Measurements from ENCODE around the gene TEAD1.
A peak's percentile ranks its signal among the peaks of the same experiment; 100 is the strongest.

Gene TEAD1

DNA sequence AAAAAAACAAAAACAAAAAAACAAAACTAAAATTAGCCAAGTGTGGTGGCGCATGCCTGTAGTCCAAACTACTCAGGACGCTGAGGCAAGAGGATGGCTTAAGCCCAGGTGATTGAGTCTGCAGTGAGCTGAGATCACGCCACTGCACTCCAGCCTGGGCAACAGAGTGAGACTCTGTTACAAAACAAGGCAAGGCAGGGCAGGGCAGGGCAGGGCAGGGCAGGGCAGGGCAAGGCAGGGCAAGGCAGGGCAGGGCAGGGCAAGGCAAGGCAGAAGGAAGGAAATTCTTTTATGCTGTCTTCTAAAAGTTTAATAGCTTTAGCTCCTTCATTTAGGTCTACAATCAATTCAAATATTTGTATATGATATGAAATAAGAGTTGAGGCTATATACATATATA, 284.8 kb downstream of the TEAD1 start:
- H2BK120ac ChIP-seq (ENCODE audit: low read depth, low read length) = no peak overlapping the region
- H2AFZ ChIP-seq (ENCODE audit: low read length) = no peak overlapping the region
- no CpG with 5 or more reads among the region's 3 CpGs for WGBS, 2 donors (ENCODE audit: extremely low coverage in 2 of 2, insufficient read length in 2 of 2, insufficient replicate concordance in 1 of 2)
- DNase-seq (ENCODE audit: low spot score) = no peak
- no peak overlapping the region for H3K4ac ChIP-seq (ENCODE audit: low read length)
- H3K36me3 ChIP-seq (replicated peaks in 1 of 2; ENCODE audit: control insufficient read depth in 2 of 2, insufficient read depth in 2 of 2, low read length in 2 of 2) = no peaks in the 10 kb centered on the region
- H3K27me3 ChIP-seq (ENCODE audit: control insufficient read depth in 3 of 3, insufficient read depth in 3 of 3, low read depth in 1 of 3, low read length in 3 of 3) = no peaks in the 10 kb centered on the region
- no peak overlapping the region for H2AK5ac ChIP-seq (ENCODE audit: low read depth, low read length)
- H3K9me3 ChIP-seq (replicated peaks in 1 of 2; ENCODE audit: control insufficient read depth in 2 of 2, insufficient read depth in 1 of 2, low read depth in 1 of 2, low read length in 2 of 2) = no peaks in the 10 kb centered on the region
- H3K9ac ChIP-seq (ENCODE audit: low read depth, low read length, poor library complexity) = no peak overlapping the region
- H2BK15ac ChIP-seq (ENCODE audit: low read length) = no peak overlapping the region
- H3K27ac ChIP-seq (replicated peaks; ENCODE audit: low read length) = no peak overlapping the region
- H2BK12ac ChIP-seq (ENCODE audit: low read length) = no peak overlapping the region
- H2BK5ac ChIP-seq (ENCODE audit: low read length) = no peak overlapping the region
- no peaks in the 10 kb centered on the region for H3K79me1 ChIP-seq (ENCODE audit: low read depth, low read length)
- no peak overlapping the region for H3K4me3 ChIP-seq (ENCODE audit: low read length in 2 of 2)
- no peak overlapping the region for H3K4me2 ChIP-seq (ENCODE audit: insufficient read depth, low read length, poor library complexity, severe bottlenecking)
- no peak overlapping the region for H4K8ac ChIP-seq (ENCODE audit: low read depth, low read length)
- no peak overlapping the region for H3K14ac ChIP-seq (ENCODE audit: low read length)
- H4K91ac ChIP-seq (ENCODE audit: low read depth, low read length, poor library complexity) = no peak overlapping the region
- peaks cover 0 to 3% of the 10 kb centered on the region in 2 donors for H3K4me1 ChIP-seq (ENCODE audit: control insufficient read depth in 2 of 2, insufficient read depth in 1 of 2, low read depth in 1 of 2, low read length in 2 of 2)
- no peak overlapping the region for H3K23ac ChIP-seq (ENCODE audit: low read depth, low read length, poor library complexity)
- no peak overlapping the region for H3K18ac ChIP-seq (ENCODE audit: low read length)

DNA sequence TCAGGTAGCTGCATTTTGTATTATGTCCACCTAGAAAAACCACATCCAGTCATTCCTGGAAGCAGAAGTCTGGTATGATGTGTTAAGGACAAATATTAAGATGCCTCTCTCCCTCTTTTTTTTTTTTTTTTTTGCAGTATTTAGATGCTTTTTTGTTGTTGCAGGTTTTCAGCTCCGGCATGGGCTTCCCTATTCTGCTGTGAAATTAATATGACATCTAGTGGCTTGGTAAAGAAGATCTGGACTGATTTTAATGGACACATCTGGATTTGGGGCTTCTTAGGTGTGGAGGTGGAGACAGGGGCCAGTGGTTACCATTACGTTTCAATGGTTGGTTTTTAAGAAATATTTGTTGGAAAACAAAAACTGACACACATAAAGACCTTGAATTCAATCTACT, 287.4 kb downstream of the TEAD1 start:
- WGBS, 2 donors (ENCODE audit: extremely low coverage in 2 of 2, insufficient read length in 2 of 2, insufficient replicate concordance in 1 of 2) = no CpG with 5 or more reads among the region's 2 CpGs

DNA sequence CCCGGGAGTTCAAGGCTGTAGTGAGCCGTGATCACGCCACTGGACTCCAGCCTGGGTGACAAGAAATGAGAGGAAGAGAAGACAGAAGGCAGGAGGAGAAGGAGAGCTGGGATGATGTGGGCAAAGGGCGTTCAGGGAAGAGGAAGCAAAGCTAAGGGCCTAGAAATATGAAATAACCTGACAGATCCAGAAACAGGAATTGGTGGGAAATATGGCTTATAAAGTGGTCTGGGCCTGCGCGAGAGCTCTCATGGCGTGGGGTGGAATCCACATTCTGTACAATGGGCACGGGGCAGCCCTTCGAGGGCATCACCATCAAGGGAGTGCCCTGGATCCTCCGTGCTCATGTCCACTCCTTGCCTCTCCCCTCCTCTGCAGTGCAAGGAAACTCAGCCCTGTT, 288.1 kb downstream of the TEAD1 start:
- Histone ChIP-seq H3K36me3 (replicated peaks in 1 of 2; ENCODE audit: control insufficient read depth in 2 of 2, insufficient read depth in 2 of 2, low read length in 2 of 2) (no peaks in the 10 kb centered on the region), H3K18ac (ENCODE audit: low read length) (no peak overlapping the region)

More for the DNA sequence above, 287.4 kb downstream of the TEAD1 start:
- H2BK12ac ChIP-seq (ENCODE audit: low read length) = no peak overlapping the region
- no peaks in the 10 kb centered on the region for H3K27me3 ChIP-seq (ENCODE audit: control insufficient read depth in 3 of 3, insufficient read depth in 3 of 3, low read depth in 1 of 3, low read length in 3 of 3)
- no peak overlapping the region for H3K27ac ChIP-seq (replicated peaks; ENCODE audit: low read length)
- H3K4me3 ChIP-seq (ENCODE audit: low read length in 2 of 2) = no peak overlapping the region
- H4K91ac ChIP-seq (ENCODE audit: low read depth, low read length, poor library complexity) = no peak overlapping the region
- H3K14ac ChIP-seq (ENCODE audit: low read length) = no peak overlapping the region
- H4K8ac ChIP-seq (ENCODE audit: low read depth, low read length) = no peak overlapping the region
- no peaks in the 10 kb centered on the region for H3K9me3 ChIP-seq (replicated peaks in 1 of 2; ENCODE audit: control insufficient read depth in 2 of 2, insufficient read depth in 1 of 2, low read depth in 1 of 2, low read length in 2 of 2)
- H2AK5ac ChIP-seq (ENCODE audit: low read depth, low read length) = no peak overlapping the region
- no peaks in the 10 kb centered on the region for H3K36me3 ChIP-seq (replicated peaks in 1 of 2; ENCODE audit: control insufficient read depth in 2 of 2, insufficient read depth in 2 of 2, low read length in 2 of 2)
- no peak overlapping the region for H3K4me2 ChIP-seq (ENCODE audit: insufficient read depth, low read length, poor library complexity, severe bottlenecking)
- no peak overlapping the region for H3K9ac ChIP-seq (ENCODE audit: low read depth, low read length, poor library complexity)
- peaks cover 2 to 10% of the 10 kb centered on the region in 2 donors for H3K4me1 ChIP-seq (ENCODE audit: control insufficient read depth in 2 of 2, insufficient read depth in 1 of 2, low read depth in 1 of 2, low read length in 2 of 2)
- no peak for DNase-seq (ENCODE audit: low spot score)
- H3K23ac ChIP-seq (ENCODE audit: low read depth, low read length, poor library complexity) = no peak overlapping the region
- no peak overlapping the region for H3K4ac ChIP-seq (ENCODE audit: low read length)
- no peak overlapping the region for H2BK5ac ChIP-seq (ENCODE audit: low read length)
- H3K18ac ChIP-seq (ENCODE audit: low read length) = no peak overlapping the region
- no peaks in the 10 kb centered on the region for H3K79me1 ChIP-seq (ENCODE audit: low read depth, low read length)
- H2AFZ ChIP-seq (ENCODE audit: low read length) = no peak overlapping the region
- H2BK15ac ChIP-seq (ENCODE audit: low read length) = no peak overlapping the region
- H2BK120ac ChIP-seq (ENCODE audit: low read depth, low read length) = no peak overlapping the region

DNA sequence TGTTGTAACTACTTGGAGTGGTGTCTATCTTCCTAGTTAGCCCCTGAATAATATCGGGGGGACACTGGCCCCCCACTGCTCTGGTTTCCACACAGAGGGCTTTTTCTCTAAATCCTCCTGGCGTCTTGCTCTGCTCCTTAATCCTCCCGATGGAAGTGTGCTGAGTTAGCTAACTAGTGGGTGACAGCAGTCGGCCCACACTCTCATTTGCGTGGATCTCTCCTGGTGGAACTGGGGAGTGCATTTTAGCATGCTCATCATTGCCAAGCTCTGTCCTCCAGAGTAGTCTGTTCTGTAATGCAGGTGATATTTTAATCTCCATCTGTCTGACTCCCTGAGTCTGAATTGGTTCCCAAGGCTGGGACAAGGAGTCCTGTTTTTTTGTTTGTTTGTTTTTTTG, 288.8 kb downstream of the TEAD1 start:
- H2AFZ ChIP-seq (ENCODE audit: low read length) = peak overlapping the region; percentile 26
- no peak overlapping the region for H3K27ac ChIP-seq (replicated peaks; ENCODE audit: low read length)
- no CpG with 5 or more reads among the region's 5 CpGs for WGBS, 2 donors (ENCODE audit: extremely low coverage in 2 of 2, insufficient read length in 2 of 2, insufficient replicate concordance in 1 of 2)
- H3K4me3 ChIP-seq (ENCODE audit: low read length in 2 of 2) = no peak overlapping the region
- H3K4ac ChIP-seq (ENCODE audit: low read length) = no peak overlapping the region
- no peak overlapping the region for H3K9ac ChIP-seq (ENCODE audit: low read depth, low read length, poor library complexity)
- H3K4me2 ChIP-seq (ENCODE audit: insufficient read depth, low read length, poor library complexity, severe bottlenecking) = no peak overlapping the region
- H2BK12ac ChIP-seq (ENCODE audit: low read length) = no peak overlapping the region
- no peaks in the 10 kb centered on the region for H3K36me3 ChIP-seq (replicated peaks in 1 of 2; ENCODE audit: control insufficient read depth in 2 of 2, insufficient read depth in 2 of 2, low read length in 2 of 2)
- H2BK15ac ChIP-seq (ENCODE audit: low read length) = no peak overlapping the region
- H3K18ac ChIP-seq (ENCODE audit: low read length) = no peak overlapping the region
- no peak overlapping the region for H4K8ac ChIP-seq (ENCODE audit: low read depth, low read length)
- no peak for DNase-seq (ENCODE audit: low spot score)
- no peak overlapping the region for H2BK120ac ChIP-seq (ENCODE audit: low read depth, low read length)
- H3K27me3 ChIP-seq (ENCODE audit: control insufficient read depth in 3 of 3, insufficient read depth in 3 of 3, low read depth in 1 of 3, low read length in 3 of 3) = no peaks in the 10 kb centered on the region
- H2AK5ac ChIP-seq (ENCODE audit: low read depth, low read length) = no peak overlapping the region
- no peak overlapping the region for H4K91ac ChIP-seq (ENCODE audit: low read depth, low read length, poor library complexity)
- H2BK5ac ChIP-seq (ENCODE audit: low read length) = no peak overlapping the region
- H3K9me3 ChIP-seq (replicated peaks in 1 of 2; ENCODE audit: control insufficient read depth in 2 of 2, insufficient read depth in 1 of 2, low read depth in 1 of 2, low read length in 2 of 2) = no peaks in the 10 kb centered on the region
- no peaks in the 10 kb centered on the region for H3K79me1 ChIP-seq (ENCODE audit: low read depth, low read length)
- H3K14ac ChIP-seq (ENCODE audit: low read length) = no peak overlapping the region
- peaks cover 4 to 10% of the 10 kb centered on the region in 2 donors for H3K4me1 ChIP-seq (ENCODE audit: control insufficient read depth in 2 of 2, insufficient read depth in 1 of 2, low read depth in 1 of 2, low read length in 2 of 2)
- H3K23ac ChIP-seq (ENCODE audit: low read depth, low read length, poor library complexity) = no peak overlapping the region

More for the DNA sequence above, 288.1 kb downstream of the TEAD1 start:
- DNase-seq (ENCODE audit: low spot score) = no peak
- Histone ChIP-seq H3K4me1 (ENCODE audit: control insufficient read depth in 2 of 2, insufficient read depth in 1 of 2, low read depth in 1 of 2, low read length in 2 of 2) (peaks cover 4 to 10% of the 10 kb centered on the region in 2 donors), H3K27ac (replicated peaks; ENCODE audit: low read length) (no peak overlapping the region), H3K4ac (ENCODE audit: low read length) (no peak overlapping the region), H2BK12ac (ENCODE audit: low read length) (no peak overlapping the region), H3K79me1 (ENCODE audit: low read depth, low read length) (no peaks in the 10 kb centered on the region), H3K9me3 (replicated peaks in 1 of 2; ENCODE audit: control insufficient read depth in 2 of 2, insufficient read depth in 1 of 2, low read depth in 1 of 2, low read length in 2 of 2) (no peaks in the 10 kb centered on the region), H3K9ac (ENCODE audit: low read depth, low read length, poor library complexity) (no peak overlapping the region), H3K27me3 (ENCODE audit: control insufficient read depth in 3 of 3, insufficient read depth in 3 of 3, low read depth in 1 of 3, low read length in 3 of 3) (no peaks in the 10 kb centered on the region), H2BK120ac (ENCODE audit: low read depth, low read length) (no peak overlapping the region), H3K23ac (ENCODE audit: low read depth, low read length, poor library complexity) (no peak overlapping the region), H2AK5ac (ENCODE audit: low read depth, low read length) (peak overlapping the region; percentile 20), H2BK5ac (ENCODE audit: low read length) (no peak overlapping the region), H2BK15ac (ENCODE audit: low read length) (no peak overlapping the region), H4K8ac (ENCODE audit: low read depth, low read length) (no peak overlapping the region), H3K4me2 (ENCODE audit: insufficient read depth, low read length, poor library complexity, severe bottlenecking) (no peak overlapping the region), H3K4me3 (ENCODE audit: low read length in 2 of 2) (no peak overlapping the region), H3K14ac (ENCODE audit: low read length) (no peak overlapping the region), H4K91ac (ENCODE audit: low read depth, low read length, poor library complexity) (no peak overlapping the region), H2AFZ (ENCODE audit: low read length) (no peak overlapping the region)
- no CpG with 5 or more reads among the region's 10 CpGs for WGBS, 2 donors (ENCODE audit: extremely low coverage in 2 of 2, insufficient read length in 2 of 2, insufficient replicate concordance in 1 of 2)

Measured in neuronal stem cell (in vitro differentiated cells).